GM19468 (cell line): ENCODE results near the gene CACNA1A.
"Not testable (repeated sequence)": the region's sequence is repeated elsewhere in the genome, so short reads cannot be mapped to it uniquely, and the experiment has no call there.

ENCODE experiments used
- ATAC-seq: cut with Tn5 transposase; IDR thresholded peaks from one replicate; pipeline ENCODE4 v1.9.1; 2021; ENCODE audit warnings: mild to moderate bottlenecking, moderate library complexity, moderate number of reproducible peaks; ENCODE audit not compliant: unreplicated experiment; ENCODE audit errors: extremely low read depth

CACNA1A gene

DNA sequence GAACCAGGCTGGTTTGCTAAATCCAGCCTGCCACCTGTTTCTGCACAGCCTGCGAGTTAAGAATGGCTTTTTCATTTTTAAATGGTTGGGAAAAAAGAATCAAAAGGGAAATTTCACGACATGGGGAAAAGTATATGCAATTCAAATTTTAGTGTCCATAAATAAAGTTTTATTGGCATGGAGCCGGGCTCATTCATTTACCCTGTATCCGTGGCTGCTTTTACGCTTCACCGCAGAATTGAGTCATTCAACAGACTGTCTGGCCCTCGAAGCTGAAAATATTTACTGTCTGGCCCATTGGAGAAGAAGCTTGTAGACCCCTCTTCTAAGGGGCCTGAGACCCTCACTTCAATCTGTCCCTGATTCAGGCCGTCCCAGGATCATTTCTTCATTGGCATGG is 329.9 kb downstream of the CACNA1A start:
- ATAC-seq = no peak

GRCh38 chr19:13173139-13173737 is 333.0 kb downstream of the CACNA1A start:
- no peak for ATAC-seq

DNA sequence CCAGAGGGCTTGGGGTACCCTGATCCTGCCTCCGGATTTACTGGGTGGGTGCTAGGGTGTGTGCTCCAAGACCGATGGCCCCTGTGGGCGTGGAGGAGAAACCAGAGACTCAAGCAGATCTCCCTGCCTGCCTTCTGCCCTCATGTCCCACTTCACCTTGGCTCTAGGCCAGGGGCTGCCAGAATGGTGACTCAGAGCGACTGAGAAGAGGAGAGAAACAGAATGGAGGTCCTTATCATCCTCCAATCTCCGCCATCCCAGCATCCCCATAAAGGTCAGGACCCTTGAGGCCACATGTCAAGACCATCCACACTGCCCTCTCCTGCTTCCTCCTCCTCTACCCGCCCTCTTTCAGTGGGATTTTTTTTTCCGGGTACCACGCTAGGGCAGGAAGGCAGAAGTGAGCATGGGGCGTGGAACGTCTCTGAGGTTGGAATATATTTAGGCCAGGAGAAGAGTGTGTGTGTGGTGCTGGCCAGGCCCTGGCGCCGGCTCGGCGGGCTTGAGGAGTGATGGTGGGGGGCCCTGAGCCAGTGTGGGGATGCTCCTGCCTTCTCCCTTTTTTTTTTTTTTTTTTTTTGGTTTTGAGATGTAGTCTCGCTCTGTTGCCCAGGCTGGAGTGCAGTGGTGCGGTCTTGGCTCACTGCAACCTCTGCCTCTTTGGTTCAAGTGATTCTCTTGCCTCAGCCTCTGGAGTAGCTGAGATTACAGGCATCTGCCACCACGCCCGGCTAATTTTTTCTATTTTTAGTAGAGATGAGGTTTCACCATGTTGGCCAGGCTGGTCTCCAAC is 333.7 kb downstream of the CACNA1A start:
- no peak for ATAC-seq

GRCh38 chr19:13171146-13171545 is 335.1 kb downstream of the CACNA1A start:
- ATAC-seq = no peak

GRCh38 chr19:13169769-13170168 is 336.5 kb downstream of the CACNA1A start:
- ATAC-seq = no peak

GRCh38 chr19:13166151-13166550 is 340.1 kb downstream of the CACNA1A start:
- not testable (repeated sequence) for ATAC-seq

DNA sequence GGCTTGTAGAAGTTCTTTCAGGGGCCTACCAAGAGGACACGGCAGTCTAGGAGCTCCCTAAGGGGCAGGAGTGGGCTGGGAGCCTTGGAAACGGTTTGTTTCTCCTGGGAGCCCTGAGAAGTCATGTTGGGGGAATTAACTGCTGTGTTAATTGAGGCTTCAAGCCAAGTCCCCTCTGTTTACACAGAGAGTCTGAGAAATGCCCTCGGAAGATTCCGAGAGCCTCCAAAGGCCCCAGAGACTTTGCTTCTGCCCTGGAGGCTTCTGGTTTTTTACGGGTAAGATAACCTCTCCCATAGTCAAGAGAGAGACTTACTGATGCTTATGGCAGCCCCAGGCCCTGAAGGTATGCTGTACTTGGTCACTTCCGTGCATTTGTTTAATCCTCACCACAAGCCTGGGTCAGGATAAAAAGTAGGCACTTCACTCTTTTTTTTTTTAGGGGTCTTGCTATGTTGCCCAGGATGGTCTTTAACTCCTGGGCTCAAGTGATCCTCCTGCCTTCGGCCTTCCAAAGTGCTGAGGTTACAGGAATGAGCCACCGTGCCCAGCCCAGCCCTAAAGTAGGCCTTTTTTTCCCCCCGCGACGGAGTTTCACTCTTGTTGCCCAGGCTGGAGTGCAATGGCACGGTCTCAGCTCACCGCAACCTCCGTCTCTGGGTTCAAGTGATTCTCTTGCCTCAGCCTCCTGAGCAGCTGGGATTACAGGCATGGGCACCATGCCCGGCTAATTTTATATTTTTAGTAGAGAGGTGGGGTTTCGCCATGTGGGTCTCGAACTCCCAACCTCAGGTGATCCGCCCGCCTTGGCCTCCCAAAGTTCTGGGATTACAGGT is 340.9 kb downstream of the CACNA1A start:
- ATAC-seq = no peak

DNA sequence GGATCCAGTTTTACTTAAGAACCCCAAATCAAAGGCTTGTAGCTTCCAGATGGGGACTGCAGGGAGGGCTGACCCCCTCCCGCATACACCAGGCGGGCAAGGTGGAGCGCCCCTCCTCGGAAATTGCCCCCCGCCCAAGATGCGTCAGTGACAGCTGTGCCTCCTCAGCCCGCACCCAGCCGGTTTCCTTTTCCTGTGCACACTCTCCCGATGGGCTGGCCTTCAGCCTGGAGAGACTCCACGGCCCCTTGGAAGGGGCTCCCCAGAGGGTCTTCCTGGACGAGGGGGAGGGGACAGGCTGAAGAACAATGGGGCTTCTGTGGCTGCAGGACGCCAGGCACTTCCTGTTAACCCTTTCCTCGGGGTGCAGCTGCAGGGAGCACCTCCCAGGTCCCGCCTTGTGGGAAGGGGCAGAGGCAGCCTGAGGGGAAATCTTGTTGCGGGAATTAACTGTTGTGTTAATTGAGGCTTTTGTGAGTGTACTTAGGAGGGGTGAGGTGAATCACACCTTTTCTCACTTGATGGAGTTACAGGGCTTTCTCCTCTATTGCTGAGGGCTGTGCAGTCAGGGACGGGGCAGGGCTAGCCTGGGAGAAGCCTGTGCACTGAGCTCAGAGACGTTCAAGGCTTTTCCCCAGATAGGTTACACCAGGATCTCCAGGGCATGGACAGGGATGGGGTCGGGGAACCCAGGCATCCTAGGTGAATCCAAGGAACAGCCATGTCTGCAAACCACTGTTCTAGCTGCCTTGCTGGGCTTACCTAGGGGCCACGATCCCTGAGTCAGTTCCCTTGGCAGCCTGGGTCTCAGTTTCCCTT is 341.7 kb downstream of the CACNA1A start:
- no peak for ATAC-seq

DNA sequence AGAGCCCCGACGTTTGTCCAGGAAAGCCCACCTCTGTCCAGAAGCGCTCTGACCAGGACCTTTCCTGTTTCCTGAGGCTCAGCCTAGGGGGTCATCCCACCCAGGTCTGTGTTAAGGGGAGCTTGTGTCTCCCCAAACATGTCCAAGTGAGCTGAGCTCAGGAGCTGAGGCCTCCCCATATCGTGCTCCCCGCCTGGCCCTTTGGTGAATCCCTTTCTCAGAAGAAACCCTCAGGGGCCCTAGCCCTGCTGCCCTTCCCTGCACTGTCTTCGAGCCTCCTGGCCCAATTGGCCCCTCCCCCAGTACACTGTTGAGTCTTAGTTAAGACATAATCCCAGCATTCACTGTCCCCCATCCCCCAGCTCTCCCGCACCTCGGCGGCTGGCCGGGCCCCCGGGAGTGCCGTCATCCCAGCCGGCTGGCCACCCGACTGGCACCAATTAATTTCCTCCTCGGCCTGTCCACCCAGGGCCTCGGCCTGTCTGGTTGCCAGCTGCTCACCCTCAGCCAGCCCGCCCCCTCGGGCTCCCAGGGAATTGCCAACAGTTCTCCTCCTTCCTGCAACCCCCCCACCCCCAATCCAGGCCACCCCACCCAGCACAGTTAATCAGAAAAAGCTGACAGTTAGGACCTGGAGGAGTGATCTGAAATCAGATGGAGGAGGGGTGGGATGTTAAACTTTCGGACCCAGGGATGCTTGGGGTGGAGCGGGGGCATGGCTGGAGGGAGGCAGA is 342.5 kb downstream of the CACNA1A start:
- no peak for ATAC-seq

GRCh38 chr19:13162724-13163608 is 343.3 kb downstream of the CACNA1A start:
- no peak for ATAC-seq

DNA sequence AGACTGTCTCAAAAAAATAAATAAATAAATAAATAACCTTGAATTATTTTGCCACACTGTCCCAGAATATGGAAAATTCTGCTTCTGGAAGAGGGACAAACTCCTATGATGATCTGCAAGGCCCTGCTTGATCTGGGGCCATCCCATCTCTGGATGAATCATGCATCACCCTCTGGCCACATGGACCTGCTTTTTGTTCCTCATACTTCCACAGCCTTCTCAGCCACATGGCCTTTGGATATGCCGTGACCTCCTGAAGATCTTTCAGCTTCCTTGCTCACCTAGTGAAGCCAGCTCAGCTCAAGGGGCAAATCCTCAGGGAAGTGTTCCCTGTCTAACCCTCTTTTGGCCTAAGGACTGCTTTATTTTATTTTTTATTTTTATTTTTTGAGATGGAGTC is 345.7 kb downstream of the CACNA1A start:
- ATAC-seq = no peak

DNA sequence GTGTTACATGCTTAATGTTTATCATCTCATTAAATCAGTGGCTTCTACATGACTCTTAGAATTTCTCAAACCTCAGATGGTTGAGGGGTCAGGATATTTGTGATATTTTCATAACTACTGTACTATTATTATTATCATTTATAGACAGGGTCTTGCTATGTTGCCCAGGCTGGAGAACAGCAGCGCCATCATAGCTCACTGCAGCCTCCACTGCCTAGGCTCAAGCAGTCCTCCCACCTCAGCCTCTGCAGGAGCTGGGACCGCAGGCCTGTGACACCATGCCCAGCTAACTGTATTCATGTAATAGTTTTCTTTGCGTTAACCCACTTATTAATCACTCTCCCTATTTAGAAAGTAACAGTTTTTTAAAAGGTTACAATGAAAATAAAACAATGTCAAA is 346.6 kb downstream of the CACNA1A start:
- no peak for ATAC-seq
